Nucleus accumbens (tissue), 56 donors: Measurements from ENCODE around the gene NOXRED1.
"Not testable (repeated sequence)": the region's sequence is repeated elsewhere in the genome, so short reads cannot be mapped to it uniquely, and the experiment has no call there.

Source experiments
- DNase-seq, 56 donors: peaks; one replicate each; lab custom pipeline; 2025; lab: John Stamatoyannopoulos, UW

Gene NOXRED1, protein sequence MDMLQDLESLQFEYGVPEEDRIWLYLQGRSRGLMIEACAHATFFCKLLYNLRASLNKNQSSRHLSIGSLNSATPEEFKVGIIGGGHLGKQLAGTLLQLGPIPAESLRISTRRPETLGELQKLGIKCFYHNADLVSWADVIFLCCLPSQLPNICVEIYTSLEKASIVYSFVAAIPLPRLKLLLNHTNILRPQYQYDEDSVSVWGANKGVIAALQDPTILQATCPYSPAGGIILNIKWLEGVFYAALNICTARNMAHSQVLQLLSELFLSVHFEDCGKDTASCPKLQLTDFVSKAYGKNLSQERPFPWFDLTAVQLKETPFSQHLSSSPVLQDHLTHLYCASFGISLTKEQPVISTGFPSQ

DNA sequence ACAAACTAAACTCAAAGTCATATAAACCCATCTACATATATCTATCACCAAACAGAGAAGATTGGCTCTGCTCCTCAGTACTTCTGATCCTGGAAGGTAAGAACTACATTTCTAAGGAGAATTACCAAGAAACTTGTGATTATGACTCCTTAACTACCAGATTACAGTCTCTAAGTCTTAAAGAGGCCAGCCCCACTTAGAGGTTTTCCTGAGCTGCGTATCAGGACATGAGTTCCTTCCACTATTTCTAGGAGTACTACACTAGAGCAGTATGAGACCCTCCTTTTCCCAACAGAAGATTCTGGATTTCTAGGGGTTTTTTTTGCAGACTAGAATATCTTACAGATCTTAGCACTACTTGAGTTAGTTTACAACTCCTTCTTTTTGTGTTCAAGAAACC, at the start of gene NOXRED1:
Gene NOXRED1, minus strand, starts transcription at position 101 of the 400 bp plus-strand sequence. CDS start 634 bp downstream, outside the sequence.
- no peak for DNase-seq

DNA sequence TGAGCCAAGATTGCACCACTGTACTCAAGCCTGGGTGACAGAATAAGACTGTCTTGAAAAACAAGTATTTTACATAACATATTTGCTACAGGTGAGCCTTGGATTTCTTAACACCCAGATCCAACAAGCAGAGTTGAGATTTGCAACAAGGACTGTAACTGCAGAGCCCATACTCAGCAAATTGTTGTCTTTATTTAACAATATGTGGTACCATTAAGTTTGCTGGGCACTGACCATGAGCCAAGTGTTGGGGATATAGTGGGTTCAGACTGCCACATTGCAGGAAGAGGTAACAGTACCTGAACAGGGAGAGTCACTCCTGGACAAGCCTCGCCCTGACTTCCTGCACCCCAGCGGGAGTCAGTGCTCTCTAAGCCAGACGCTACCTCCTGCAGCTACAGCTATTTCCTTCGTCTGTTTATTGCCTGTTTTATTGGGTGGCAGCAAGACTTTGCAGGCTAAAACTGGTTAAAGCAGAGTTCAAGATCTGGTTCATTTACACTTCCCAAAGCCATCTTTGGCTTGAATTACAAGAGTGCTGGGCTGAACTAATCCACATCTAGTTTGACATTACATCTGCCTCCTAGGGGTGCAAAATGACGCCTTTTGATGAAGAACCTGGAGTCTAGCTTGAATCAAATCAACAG, 47.0 kb upstream of the NOXRED1 start:
- DNase-seq, result no peak

DNA sequence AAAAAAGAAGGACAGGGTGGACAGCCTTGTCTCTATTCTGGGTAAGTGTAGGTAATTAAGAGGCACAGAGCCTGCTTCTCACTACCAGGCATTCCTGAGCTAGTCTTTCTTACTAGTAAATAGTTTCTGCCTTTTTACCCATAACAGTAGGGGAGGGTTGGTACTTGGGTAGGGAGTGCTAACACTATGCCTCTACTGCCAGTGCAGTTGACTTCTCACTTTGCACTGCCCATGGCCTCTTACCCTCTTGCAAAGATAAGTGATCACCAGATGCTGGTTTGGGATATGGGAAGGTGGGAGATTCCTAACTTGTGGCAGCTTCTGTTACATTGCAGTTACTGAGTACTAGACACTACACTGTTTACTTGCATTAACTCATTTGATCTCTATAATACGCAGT, 46.2 kb upstream of the NOXRED1 start:
- DNase-seq, result no peak

DNA sequence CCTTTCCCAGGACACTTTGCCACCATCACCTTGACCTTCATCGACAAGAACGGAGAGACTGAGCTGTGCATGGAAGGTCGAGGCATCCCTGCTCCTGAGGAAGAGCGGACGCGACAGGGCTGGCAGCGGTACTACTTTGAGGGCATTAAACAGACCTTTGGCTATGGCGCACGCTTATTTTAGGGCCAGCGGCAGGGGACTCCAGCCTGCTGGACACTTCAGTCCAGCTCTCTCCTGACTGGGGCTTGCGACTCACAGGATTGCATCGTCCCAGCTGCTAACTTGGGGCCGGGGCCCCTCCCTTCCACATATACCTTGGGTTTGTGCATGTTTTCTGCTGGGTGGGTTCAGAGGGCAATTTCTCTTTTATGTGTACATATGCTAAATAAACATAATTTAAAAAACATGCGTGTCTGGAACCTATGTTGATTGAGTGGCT, 45.8 kb upstream of the NOXRED1 start:
- DNase-seq, result no peak

DNA sequence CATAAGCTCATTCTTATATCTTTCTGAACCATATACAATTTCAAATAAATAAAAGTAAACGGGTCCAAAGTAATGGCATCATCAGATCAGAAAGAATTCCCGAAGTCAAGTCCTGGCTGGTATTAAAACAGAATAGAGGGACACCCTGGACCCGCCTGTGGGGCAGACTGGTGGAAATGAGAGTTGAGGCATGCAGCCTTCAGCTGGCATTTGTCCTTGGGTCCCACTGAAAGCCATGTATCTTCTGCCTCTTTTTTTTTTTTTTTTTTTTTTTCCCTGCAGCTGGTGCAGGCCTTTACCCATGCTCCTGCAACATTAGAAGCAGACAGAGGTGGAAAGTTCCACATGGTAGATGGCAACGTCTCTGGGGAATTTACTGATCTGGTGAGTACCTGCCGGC, 44.5 kb upstream of the NOXRED1 start:
- DNase-seq, result no peak

DNA sequence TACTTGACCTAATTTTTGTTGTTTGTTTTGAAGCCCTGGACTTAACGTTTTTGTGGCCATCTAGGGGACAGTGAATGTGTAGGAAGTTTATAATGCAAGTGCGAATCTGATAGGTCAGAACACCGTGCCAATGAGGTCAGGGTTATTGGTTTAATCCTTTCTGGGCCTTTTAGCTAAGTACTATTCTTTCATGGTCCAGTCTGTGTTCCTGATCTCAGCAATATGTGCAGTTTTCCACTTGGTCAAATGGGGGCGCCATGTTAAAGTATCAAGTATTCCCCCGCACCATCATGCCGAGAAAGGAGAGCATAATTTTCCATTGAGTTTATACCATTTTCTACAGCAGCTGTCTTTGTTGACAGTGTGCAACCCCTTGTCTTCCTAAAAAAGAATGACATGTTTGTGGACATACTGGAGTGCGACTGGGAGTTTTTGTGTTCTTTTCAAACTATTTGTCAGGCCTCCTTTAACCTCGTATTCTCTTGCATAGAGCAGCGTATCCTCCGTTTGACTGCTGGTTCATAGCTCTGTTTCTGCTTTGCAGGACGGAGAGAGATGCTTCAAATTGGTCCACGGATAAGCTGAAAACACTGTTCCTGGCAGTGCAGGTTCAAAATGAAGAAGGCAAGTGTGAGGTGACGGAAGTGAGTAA, 35.9 kb upstream of the NOXRED1 start:
- peak in 46 of 56 donors; percentile 2 to 83 (median 32) for DNase-seq

DNA sequence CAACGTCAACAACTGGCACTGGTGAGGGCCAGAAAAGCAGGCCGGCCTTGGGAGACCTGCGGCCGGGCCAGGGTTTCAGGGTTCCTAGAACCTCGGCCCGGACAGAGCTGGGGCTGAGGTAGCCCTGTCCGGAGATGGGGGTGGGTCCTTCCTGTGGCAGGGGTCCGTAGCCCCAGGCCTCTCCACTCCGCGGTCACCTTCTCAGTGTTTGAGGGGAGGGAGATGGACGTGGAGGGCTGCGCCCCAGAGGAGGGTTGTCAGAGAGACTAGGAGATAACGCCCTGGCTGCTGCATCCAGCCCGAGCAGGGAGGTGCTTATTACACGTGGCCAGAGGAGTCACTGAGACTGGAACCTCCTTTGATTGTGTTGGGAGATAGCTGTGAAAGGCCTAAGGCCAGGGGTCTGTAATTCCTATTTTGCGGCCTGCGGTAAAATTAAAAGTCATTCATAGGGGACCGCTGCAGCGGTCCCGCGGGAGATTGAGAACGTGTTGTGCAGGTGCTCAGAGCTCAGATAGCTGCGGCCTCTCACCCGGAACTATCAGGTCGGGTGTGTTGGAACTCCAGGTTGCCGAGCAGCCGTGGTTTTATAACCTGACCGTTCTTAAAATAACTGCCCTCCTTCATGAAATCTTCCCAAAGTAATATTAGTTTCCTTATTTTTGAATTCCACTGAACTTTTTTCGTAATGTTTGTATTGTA, 35.1 kb upstream of the NOXRED1 start:
- DNase-seq, result peak in 18 of 56 donors; percentile 17 to 73 (median 36)

DNA sequence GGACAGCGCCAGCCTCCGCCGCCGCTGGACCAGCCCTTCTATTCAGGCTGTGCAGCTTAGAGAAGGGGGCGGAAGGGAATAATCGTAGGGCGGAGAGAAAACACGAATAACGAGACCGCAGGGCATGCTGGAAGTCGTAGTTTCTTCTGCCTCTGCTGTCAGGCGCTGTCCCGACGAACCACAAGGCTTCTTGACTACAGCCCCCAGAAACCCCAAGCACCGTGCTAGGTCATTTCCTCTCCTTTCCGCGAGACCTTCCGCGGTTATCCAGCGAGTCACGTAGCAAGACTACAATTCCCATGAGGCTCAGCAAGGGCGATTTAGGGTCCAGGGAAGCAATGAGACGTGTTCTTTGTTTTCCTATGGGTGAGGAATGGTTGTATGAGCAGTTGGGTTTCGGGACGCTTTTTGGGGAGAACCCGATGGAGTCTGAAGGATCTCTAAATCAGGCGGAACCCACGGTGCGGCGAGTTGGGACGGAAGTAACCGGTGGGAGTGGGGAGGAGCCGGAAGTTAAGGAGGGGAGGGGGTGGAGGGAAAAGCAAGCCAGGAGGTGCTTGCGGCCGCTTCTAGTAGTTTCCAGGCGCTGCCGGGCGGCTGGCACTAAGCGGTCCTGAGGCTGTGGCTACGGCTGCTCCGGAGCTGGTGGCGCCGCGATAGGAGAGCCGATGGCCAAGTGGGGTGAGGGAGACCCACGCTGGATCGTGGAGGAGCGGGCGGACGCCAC, 34.4 kb upstream of the NOXRED1 start, which contains the start of the genes AHSA1 and VIPAS39:
Gene AHSA1, plus strand, starts transcription at position 572 of the 727 bp plus-strand sequence. Its CDS starts 97 bp downstream, at position 669.
Gene VIPAS39, minus strand, starts transcription at position 80 of the 727 bp plus-strand sequence. CDS start 3,499 bp downstream, outside the sequence.
- peak; percentile 89 to 99 (median 98) for DNase-seq

DNA sequence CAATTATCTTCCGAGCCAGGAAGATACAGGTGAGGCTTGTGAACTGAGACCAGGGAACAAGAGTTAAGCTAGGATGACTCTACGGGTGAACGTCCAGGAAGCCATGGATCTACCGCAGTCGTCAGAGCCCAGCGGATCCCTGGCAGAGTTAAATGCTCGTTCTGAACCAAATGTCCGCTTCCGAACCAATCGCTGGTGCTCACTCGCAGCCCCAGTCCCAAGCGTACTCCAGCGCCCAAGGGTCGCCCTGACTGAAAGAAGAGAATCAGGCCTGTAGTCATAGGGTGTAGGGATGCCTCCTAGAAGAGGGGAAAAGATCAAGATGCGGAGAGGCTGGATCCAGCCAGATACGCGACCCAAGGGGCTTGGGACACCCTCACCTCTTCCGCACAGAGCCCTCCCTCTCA, 33.8 kb upstream of the NOXRED1 start:
- DNase-seq, result peak in 2 of 56 donors; percentile 19 to 38

DNA sequence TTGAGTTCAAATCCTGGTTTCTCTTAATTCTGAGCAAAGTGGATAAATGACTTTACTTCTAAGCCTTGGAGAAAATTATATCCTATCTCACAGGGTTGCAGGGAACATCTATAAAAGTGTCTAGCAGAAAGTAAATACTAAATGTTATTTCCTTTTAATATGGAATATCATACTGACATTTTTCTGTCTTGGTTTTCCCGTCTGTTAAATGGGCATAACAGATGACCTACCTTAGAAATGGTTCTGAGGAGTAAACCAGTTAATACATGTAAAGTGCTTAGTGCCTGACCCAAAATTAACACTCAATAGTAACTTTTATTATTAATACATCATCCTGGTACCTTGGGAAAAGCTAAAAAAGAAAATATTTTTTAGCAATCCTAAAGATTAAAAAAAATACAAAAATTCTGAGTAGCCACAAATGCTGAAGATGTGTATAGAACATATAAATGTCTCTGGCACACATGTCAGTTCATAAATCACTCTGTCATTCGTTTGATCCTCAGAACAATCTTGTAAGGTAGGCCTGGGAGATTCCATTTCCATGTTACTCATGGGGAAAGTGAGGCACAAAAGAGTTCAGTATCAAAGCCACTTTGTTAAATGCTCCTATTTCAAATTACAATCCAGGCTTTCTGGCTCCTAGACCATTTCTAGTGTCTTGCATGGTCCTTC, 32.8 kb upstream of the NOXRED1 start:
- DNase-seq, result no peak

DNA sequence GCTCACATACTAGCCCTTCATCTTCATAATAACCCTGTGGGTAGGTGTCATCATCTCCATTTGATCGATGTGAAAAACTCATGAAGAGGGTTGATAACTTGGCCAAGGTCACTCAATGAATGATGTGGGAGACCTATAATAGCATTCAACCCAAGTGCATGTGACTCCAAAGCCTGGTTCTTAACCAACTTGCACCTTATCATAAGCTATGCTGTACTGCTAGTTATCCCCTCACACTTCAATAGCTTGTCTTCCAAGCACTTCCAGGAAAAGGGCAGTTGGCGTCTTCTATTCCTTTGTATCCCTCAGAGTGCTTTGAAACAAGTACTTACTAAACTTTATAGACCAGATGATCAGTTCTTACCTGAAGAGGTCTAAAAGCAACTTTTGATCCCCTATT, 18.9 kb upstream of the NOXRED1 start:
- no peak for DNase-seq

DNA sequence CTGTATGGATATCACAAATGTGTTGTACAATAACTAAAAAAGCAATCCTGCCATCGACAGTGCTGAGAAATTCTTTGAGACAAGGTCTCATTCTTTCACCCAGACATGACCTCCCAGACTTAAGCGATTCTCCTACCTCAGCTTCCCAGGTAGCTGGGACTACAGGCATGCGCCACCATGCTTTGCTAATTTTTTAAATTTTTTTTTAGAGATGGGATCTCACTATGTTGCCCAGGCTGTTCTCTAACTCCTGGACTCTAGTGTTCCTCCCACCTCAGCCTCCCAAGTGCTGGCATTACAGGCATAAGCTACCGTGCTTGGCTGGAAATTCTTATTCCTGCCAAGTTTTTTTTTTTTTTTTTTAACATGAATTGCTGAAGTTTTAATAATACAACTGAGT, 16.5 kb upstream of the NOXRED1 start:
- DNase-seq, result no peak

DNA sequence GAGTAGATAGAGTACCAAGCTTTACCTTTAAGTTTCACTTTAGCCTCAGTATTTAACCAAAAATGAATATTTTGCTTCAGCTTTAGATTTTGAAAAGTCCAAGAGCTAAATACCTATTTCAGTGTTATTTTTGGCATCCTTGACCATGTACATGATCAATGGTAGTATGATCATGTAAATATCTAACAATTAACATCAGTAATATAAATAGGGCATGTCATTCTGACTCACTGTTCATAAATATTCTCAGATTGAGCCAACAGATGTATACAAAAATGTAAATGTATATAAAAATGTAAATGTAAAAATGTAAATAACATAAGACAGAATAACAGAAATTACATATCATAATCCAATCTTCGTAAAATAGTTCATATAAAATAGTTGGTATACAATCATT, 15.3 kb upstream of the NOXRED1 start:
- no peak for DNase-seq

DNA sequence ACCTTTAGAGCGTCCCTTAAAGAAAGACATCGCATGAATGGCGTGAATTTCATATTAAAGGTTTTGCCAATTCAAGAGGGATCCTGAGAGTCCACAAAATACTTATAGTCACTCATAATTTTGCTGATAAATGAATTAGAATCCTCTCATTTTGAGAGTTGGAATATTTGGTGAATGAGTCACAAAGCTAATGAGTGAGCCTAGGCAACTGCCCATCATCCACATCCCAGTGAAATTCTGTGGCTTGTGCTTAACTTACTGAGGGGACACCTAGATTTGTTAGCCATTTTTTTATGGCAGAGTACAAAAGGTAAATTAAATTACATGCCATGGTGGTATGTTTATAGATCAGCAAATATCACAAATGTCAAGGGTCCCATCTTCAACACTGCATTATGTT, 12.7 kb upstream of the NOXRED1 start:
- DNase-seq, result no peak

DNA sequence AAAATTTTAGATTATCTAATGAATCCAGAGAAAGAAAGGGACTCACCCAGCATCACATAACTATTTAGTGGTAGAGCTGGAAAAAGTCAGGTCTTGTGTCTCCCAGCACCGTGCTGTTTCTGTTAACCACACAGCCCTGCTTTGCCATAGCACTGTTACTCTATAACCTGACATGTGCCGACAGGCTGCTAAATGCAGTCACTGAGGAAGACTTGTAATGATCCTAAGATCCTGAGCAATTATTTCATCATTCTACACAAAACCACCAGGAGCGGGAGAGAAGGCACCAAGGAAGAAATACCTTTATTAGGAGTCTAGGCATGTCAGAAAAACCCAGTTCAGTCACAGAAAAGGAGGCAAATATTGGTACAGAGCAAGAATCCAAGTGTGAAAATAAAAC, 3.1 kb upstream of the NOXRED1 start:
- peak in 1 of 56 donors; percentile 0 for DNase-seq

DNA sequence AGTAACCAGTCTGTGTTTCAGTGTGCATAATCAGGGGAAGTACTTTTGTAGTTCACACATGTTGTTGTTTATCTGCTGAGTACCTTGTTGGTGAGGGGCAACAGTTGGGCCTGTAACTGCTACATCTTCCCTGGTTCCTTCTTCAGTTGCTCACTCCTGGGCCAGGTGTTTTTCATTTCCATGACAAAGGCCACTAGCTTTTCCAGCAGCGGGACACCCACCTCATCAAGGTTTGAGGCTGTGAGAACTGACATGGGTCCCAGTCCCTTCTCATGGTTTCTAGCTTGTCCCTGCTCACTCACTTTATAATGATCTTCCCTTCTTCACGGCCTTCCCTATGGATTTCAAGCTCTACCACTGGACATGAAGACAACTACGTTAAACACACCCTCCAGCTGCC, 1.5 kb upstream of the NOXRED1 start:
- DNase-seq, result no peak

DNA sequence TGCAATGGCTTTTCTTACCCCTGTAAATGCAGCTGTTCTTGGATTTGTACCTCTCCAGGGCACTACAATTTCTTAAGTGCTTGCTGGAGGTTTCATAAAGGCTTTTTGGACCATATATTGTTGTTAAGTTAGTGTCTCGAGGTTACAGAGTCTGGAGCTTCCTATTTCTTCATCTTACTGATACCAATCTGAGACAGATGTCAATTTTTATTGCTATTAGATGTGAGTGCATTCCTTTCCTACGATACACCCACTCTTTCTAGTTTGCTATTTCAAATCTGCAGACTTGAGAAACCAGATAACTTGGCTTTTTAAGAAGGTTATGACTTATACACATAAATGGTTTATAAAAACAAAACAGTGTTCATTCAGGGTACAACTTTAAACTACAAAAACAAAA, 2.1 kb downstream of the NOXRED1 start:
- no peak for DNase-seq

DNA sequence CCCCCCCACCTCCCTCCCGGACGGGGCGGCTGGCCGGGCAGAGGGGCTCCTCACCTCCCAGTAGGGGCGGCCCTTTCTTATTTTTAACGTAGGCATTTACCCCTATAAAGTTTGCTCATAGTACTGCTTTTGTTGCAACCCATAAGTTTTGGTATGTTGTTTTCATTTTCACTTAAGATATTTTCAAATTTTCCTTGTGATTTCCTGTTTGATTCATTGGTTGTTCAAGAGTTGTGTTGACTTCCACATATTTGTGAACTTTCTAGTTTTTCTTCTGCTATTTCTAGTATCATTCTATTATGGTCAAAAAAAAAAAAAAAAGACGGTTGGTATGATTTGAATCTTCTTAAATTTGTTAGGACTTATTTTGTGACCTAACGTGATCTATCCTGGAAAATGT, 6.5 kb downstream of the NOXRED1 start:
- DNase-seq, result no peak

DNA sequence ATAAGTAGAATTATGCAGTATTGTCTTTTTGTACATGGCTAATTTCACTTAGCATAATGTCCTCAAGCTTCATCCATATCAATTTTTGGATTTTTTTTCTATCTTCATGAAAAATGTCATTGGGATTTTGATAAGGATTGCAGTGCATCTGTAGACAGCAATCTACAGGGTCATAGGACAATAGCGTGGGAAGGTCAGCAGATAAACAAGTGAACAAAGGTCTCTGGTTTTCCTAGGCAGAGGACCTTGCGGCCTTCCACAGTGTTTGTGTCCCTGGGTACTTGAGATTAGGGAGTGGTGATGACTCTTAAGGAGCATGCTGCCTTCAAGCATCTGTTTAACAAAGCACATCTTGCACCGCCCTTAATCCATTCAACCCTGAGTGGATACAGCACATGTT, 7.2 kb downstream of the NOXRED1 start:
- not testable (repeated sequence) for DNase-seq
